NCI-H460 (cell line): ENCODE data around the gene CCDC57. TPM values are rescaled to one million over a fixed set of nuclear protein-coding genes. Genes with fewer than 3 reads are reported as not detected.

Experiments
- DNase-seq: peaks from one replicate; pipeline ENCODE4 v3.0.0-alpha.2; 2016; ENCODE audit warnings: low read depth; ENCODE audit errors: extremely low read depth
- total RNA-seq: library from RNA; depleted of rRNA; stranded (reverse); fragments of >200 nt; shearing (Covaris generic); gene quantifications from 2 replicates; pipeline ENCODE4 v1.2.3, GENCODE V29; 2014

Gene CCDC57
- total RNA-seq, 1 experiment from 2014 or later, result 21.3 TPM

- peak; percentile 69 for DNase-seq
These were observed 23.7 kb upstream of the CCDC57 start for GRCh38 chr17:82236142-82236971.

GRCh38 chr17:82235775-82236141, 23.1 kb upstream of the CCDC57 start:
- no peak for DNase-seq

- DNase-seq, result no peak
These were observed 22.6 kb upstream of the CCDC57 start for GRCh38 chr17:82235056-82235774.

GRCh38 chr17:82234211-82235055, 21.8 kb upstream of the CCDC57 start:
- no peak for DNase-seq

- no peak for DNase-seq
These were observed 20.5 kb upstream of the CCDC57 start for GRCh38 chr17:82232876-82233785.

- DNase-seq, result no peak
These were observed 19.7 kb upstream of the CCDC57 start for GRCh38 chr17:82232322-82232820.

- no peak for DNase-seq
These were observed 19.1 kb upstream of the CCDC57 start for GRCh38 chr17:82231562-82232321.

- no peak for DNase-seq
These were observed 18.6 kb upstream of the CCDC57 start for GRCh38 chr17:82231312-82231561.

- peak; percentile 70 for DNase-seq
These were observed 18.1 kb upstream of the CCDC57 start for GRCh38 chr17:82230609-82231311.

GRCh38 chr17:82229698-82230608, 17.3 kb upstream of the CCDC57 start:
- no peak for DNase-seq

GRCh38 chr17:82228842-82229697, 16.4 kb upstream of the CCDC57 start, which contains the start of gene SLC16A3:
Gene SLC16A3 (plus strand): TSS chr17:82229042. CDS start chr17:82236009, 6,967 bp downstream.
- DNase-seq, result peak; percentile 74

- DNase-seq, result no peak
These were observed 15.7 kb upstream of the CCDC57 start for GRCh38 chr17:82228278-82228841.

GRCh38 chr17:82227629-82228277, 15.1 kb upstream of the CCDC57 start:
- no peak for DNase-seq

- DNase-seq, result no peak
These were observed 14.4 kb upstream of the CCDC57 start for GRCh38 chr17:82226809-82227628.
